GM18858 (cell line): ENCODE data around the gene MEIS1.

ENCODE experiments used
- ATAC-seq: cut with Tn5 transposase; IDR thresholded peaks from one replicate; pipeline ENCODE4 v1.9.1; 2021; ENCODE audit not compliant: unreplicated experiment

Gene MEIS1

DNA sequence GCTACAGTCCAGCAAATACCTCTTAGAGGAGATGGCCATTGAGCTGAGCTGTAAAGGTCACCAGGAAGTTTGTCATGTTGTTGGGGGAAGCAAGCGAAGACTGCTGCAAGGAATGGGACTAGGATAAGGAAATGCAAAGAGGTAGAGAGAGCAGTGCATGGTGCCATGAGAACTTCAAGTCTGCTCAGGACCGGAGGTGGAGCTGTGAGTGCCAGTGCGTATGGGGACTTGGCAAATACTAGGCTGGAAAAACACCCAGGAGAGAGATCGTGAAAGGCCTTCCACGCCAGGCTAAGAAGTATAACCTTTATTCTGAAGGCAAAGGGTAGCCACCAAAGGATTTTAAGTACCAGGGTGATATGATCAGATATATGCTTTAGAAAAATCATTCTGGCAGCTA is 71.3 kb downstream of the MEIS1 start:
- no peak for ATAC-seq

DNA sequence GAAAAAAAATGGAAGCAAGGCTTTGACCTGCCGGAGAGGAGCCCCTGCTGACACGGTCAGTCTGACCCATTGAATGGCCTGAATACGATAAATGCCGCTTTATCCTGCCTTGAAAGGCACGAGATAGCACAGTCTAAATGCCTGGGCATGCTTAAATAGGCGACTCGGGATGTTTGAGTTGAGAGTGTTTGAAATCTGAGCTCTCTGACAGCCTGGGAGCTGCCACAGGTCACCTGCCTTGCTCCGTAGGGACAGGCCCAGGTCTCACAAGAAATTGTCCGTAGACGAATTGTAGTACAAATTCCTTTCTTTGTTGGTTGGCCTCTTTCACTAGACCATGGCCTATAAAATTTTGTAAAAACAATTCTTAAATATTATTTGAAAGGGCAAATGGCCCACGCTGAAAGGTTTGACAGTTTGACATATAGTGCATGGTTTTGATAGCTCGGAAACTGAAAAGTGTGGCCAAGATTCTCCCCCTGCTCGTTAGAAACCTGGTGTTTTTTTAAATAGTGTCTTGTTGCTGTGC is 72.8 kb downstream of the MEIS1 start:
- no peak for ATAC-seq

DNA sequence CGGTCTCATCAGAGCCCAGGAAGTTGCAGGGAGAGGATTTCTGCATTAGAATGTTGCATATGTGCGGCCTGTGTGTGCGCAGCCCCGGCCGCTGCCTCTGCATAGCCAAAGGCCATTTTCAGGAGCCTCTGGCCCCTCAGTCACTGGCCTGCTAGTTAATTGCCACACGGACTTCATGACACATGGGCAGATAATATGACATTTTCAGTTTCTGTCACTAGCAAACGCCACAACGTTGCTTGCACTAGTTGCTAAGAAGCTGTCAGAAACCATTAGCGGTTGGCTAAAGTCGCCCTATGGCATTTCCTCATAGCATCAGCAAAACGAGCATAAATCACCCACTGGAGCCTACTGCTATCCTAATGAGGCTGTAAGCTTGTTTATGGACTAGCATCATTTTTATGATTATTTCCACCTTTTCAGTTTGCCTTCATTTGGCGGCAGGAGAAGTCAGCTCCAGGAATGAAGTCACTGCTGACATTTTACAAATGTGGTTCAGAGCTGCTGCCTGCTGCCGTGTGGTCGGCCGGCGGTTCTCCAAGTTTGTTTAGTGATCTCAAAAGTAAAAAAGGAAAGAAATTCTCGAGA is 73.7 kb downstream of the MEIS1 start:
- ATAC-seq, result no peak

DNA sequence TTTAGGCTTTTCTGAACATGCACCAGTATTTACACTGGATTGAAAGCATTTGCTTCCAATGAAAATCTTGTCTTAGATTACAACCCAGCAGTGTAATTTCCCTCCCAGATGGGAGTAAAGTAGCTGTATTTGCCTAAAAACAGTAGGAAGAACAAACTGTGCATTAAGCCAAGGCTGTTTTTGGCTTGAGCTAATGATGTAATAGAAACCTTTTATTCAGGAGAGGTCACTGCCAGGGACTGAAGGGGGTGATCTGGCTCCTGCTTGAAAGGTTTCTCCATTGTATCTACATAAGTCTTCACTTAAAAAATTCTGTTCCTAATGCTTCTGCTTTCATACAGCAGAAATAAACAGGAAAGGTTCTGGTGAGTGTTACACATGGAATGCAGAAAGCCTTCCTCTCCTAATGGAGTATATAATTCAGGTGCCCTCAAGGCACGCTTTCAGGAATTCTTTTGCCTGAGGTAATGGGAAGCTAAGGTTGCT is 74.4 kb downstream of the MEIS1 start:
- no peak for ATAC-seq

DNA sequence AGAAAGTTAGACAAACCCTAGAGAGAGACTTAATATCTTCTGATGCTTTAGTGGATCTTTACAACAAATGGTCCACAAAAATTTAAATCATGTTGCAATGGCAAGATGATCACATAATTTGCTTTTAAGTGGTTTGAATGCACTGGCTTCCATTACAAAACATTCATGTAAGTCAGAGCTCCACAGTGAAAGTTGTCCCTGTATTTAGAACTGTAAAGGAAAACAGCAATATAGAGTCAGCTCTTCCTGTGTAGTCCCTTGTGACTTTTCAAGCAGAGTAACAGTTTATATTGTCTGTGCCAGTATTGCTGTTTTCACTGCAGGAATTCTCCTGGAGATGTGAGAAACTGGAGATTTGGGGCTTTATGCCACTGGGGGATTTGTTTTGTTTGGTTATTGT is 77.7 kb downstream of the MEIS1 start:
- no peak for ATAC-seq

GRCh38 chr2:66515743-66516142 is 80.8 kb downstream of the MEIS1 start:
- ATAC-seq, result no peak

DNA sequence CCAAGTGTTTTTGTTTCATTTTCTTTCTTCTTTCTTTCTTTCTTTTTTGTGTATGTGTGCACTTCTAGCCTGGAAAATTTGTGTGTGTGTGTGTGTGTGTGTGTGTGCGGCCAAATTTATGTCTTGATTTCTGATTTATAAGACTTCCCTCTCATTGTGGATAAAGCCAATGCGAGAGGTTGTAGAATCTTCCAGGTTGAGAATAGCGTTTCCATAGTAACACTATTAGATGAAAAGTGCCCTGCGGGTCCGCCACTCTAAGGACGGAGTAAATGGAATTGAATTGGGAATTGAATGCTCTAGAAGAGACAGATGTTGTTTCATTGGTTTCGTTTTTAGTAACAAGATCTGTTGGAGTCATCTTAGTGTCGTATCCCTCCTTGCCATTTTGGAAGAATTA is 81.6 kb downstream of the MEIS1 start:
- ATAC-seq, result no peak

- ATAC-seq, result no peak
These were observed 82.8 kb downstream of the MEIS1 start for GRCh38 chr2:66517772-66518171.

- ATAC-seq, result no peak
These were observed 84.4 kb downstream of the MEIS1 start for GRCh38 chr2:66519264-66519843.

GRCh38 chr2:66521291-66521922 is 86.5 kb downstream of the MEIS1 start:
- no peak for ATAC-seq

GRCh38 chr2:66522611-66523376 is 87.9 kb downstream of the MEIS1 start:
- ATAC-seq, result no peak

GRCh38 chr2:66523377-66523969 is 88.5 kb downstream of the MEIS1 start:
- ATAC-seq, result no peak

- ATAC-seq, result no peak
These were observed 89.1 kb downstream of the MEIS1 start for GRCh38 chr2:66523990-66524389.

DNA sequence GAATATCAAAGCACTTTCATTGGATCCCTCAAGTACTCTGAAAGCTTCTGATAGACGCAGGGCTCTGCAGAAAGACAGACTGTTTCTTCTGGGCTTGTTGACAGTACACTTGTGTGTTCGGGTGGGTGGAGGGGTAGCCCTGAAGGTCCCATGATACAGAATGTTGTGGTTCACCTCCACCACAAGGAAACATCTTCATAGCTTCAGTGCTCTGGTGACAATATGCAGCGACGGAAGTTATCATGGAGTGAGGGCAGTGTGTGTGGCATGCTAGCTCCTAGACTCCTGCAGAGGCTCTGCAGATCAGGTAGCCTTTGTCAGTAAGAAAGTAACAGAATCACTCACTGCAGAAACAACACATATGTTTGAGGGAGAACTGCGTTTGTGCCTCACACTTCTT is 90.7 kb downstream of the MEIS1 start:
- no peak for ATAC-seq

DNA sequence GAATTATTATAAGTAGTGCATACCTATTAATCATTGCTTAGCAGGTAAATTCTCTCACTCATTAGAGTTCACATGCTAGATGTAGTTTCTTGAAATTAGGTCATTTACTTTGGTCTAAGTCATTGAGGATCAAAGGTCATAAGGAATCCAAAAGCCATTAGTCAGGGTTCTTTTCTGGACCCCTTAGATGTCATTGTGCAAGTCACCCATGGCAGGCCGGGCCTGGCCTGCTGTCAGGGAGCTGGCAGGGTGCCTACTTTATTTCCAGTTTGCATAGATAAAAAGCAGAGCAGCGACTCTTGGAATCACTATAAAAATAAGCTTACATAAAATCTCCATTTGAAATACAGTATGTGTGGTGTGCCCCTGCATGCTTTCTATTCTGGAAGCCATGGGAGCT is 91.3 kb downstream of the MEIS1 start:
- ATAC-seq, result no peak

- no peak for ATAC-seq
These were observed 94.2 kb downstream of the MEIS1 start for GRCh38 chr2:66528974-66529724.

DNA sequence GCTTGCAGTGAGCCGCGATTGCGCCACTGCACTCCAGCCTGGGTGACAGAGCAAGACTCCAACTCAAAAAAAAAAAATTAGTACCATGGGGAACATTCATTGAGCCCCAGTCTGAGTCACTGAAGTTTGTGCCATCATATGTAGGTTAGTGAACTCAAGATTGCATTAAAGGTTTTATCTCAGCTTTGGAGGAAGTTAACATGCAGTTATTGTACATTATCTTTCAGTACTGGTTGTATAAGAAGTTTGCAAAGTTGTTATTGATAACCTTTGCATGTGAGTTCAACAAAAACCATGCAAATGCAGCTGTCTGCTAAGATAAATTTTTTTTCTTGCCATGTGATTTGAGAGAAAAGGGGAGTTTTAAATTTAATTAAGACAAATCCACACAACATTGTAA is 95.7 kb downstream of the MEIS1 start:
- ATAC-seq, result no peak

GRCh38 chr2:66531155-66531554 is 96.2 kb downstream of the MEIS1 start:
- ATAC-seq, result no peak

DNA sequence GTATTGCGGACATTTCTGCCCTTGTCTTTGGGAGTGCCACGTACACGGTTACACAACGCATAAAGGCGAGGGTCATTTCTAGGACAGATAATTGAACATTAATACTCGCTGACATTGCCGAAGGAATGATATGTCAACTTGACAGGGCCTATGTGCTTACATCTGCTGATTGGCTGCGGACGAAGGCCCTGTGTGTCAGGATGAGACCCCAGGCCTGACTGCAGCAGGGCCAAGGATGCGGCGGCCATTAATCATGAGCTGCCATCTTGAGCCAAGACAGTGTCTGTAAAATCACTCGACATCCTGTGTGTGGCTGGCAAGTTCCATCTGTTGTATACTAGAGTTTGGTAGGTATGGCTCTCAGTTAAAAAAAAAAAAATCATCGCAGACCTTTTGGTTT is 96.6 kb downstream of the MEIS1 start:
- ATAC-seq, result no peak
